Activated CD4-positive, alpha-beta T cell treated with anti-CD3 and anti-CD28 coated beads, Interleukin-2, amount 50 U/mL, for 48 hours (primary cell): ENCODE data around the gene ANKFN1.

ENCODE experiments used
- DNase-seq, 2 experiments: peaks; one replicate each; pipeline ENCODE4 v3.0.0-alpha.2; 2020

The ANKFN1 gene

DNA sequence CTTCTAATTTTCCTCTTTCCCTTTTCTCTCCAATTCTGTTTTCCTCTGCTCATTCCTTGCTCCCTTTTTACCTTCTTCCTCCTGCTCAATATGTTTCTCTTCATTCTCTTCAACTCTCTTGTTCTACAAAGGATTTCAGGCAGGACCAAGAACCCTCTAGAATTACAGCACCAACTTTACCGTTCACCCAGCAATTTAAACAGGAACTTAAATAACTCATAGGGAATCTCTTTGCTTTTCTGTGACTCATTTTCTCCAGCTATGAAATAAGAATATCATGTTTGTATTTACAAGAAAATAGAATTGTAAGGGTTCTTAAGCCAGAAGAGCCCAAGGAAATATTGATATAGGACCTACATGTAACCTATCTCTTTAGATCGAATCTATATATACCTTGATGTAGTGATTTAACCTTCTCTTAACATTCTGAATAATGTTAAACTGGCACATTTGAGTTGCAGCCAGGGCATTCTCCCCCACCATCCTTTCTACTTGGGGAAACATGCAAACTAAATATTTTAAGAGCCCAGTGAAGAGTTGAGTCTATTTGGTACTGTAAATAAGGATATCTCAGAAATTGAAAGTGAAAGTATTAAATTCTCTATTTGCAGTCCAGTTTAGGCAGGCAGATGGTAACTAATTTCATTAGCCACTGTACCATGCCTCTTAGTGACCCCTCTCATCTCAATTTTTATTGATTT lies 137.0 kb downstream of the ANKFN1 start:
- DNase-seq: no peak

- no peak for DNase-seq
Measured at GRCh38 chr17:56290802-56291118, 137.5 kb downstream of the ANKFN1 start.

DNA sequence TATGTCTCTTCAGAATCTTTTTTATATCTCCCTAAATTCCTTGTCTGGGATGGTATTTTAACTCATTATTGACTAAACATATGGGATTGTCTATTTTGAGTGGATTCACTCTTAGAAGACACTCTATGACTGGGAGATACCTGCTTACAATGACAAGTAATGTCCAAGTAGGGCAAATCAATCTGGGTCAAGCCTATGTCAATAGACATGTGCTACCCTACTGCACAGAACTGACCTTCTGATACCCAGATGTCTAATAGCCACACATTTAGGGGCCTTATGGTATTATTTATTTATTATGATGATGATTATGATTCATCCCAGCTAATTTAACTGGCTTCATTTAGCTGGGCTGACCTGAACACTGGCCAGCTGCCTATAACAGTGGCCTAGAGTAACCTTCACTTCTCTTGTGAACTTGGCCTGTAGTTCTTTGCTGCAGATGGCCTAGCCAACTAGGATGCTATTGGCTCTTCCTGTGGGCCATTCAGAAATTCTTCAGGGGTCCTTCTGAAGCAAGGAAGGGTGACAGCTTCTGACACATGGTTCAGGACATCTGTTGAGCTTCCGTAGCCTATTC lies 138.0 kb downstream of the ANKFN1 start:
- no peak for DNase-seq

DNA sequence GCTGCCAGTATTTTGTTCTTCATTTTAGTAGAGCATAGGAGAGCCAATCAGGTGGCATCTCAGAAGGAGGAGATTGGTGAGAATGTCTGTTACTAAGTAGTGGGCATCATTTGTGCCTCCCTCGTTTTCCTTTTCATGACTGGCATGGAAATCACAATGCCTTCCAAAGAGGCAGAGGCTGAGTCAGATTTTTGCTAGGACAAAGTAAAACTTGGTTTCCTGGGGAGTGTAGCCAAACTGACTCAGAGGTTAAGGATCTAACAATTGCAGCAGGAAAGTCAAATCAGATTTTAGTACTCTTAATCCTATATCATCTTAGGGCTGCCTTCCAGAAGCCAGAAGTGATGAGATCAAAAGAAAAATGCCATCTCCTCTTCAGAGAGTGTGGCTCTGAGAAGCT lies 138.7 kb downstream of the ANKFN1 start:
- no peak for DNase-seq

DNA sequence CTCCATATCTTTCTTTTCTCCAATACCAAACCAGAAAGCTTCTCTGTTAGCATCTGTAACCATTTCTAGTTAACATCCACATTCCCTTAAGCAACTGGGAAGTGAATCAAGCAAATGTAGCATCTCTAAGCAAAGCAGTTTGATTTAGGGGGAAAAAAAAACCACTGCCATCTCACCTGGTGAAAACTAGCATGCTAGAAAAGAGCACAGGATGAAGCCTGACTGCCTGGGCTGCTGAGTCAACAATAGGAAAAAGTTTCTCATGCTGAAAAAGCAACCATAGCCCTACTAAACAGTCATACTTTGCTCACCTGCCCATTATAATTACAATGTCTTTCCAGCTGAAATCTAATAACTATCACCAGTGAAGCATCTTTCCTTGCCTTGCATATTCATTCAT lies 139.3 kb downstream of the ANKFN1 start:
- DNase-seq: no peak

GRCh38 chr17:56297184-56297583 lies 143.9 kb downstream of the ANKFN1 start:
- peak; percentile 15 to 25 for DNase-seq

- DNase-seq: no peak
Measured at GRCh38 chr17:56298846-56299245, 145.6 kb downstream of the ANKFN1 start.

GRCh38 chr17:56300144-56300543 lies 146.9 kb downstream of the ANKFN1 start:
- DNase-seq: no peak

DNA sequence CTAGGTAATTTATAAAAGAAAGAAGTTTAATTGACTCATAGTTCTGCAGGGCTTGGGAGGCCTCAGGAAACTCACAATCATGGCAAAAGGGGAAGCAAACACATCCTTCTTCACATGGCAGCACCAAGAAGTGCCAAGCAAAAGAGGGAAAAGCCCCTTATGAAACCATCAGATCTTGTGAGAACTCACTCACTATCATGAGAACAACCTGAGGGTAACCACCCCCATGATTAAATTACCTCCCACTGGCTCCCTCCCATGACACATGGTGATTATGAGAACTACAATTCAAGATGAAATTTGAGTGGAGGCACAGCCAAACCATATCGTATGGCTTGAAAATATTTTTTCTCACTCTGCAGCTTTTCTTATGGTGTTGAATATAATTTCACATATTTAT lies 151.7 kb downstream of the ANKFN1 start:
- no peak for DNase-seq

- DNase-seq: no peak
Measured at GRCh38 chr17:56309897-56310296, 156.6 kb downstream of the ANKFN1 start.

DNA sequence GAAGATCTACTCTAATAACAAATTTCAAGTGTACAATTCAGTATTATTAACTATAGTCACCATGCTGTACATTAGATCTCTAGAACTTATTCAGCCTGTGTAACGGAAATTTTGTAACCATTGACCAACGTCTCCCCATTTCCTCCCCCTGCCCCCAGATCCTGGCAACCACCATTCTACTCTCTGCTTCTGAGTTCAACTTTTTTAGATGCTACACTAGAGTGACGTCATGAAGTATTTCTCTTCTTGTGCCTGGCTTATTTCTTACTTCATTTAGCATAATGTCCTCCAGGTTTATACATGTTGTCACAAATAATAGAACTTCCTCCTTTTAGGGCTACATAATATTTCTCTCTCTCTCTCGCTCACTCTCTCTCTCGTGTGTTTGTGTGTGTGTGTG lies 157.5 kb downstream of the ANKFN1 start:
- no peak for DNase-seq

DNA sequence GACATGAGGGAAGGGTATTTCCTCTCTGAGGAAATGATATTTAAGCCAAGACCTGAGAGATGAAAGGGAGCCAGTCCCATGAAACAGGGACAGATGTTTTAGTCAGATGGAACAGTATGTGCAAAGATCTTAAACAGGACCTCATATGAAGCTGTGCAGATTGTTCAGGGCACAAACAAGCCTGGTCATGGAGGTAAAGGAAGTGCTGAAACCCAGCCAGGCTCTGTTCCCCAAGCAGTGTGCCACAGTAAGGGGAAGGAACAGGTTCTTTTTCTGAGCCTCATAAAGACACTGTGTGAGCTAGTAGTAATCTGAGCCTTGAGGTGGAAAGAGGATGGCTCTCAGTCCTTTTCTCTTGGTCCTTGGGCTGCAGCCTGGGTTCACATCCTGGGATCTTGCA lies 159.9 kb downstream of the ANKFN1 start:
- no peak for DNase-seq

DNA sequence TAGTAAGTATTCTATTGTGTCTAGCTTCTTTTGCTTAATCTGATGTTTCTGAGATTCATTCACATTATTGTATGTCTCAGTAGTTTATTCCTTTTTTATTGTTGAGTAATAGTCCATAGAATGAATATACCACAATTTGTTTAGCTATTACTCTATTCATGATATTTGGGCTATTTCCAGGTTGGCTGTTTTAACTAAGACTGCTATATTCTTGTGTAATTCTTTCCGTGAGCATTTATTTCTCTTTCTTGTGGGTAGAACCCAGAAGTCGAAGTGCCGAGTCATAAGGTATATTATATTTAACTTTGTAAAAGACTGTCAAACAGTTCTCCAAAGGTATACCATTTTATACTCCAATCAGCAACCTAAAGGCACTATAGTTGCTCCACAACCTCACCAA lies 160.8 kb downstream of the ANKFN1 start:
- no peak for DNase-seq

- no peak for DNase-seq
Measured at GRCh38 chr17:56314984-56315602, 161.8 kb downstream of the ANKFN1 start.

DNA sequence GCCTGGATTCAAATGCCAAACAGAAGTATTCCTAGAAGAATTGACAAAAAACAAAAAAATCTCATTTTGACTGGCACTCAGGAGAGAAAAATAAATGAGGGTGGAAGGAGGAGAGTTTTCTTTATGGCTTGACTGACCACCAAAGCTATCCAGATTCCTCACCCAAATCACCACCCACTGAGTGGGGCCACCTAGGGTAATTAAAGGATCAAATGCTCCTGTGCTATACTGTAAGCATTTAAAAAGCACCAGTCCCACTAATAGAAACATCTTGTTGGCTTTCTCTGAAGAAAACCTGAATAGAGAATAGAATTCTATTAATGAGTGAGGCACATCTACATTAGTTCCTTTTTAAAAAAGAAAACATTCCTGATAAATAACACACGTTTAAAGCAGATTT lies 163.3 kb downstream of the ANKFN1 start:
- no peak for DNase-seq

GRCh38 chr17:56317351-56318208 lies 164.3 kb downstream of the ANKFN1 start:
- no peak for DNase-seq

GRCh38 chr17:56319531-56319930 lies 166.3 kb downstream of the ANKFN1 start:
- no peak for DNase-seq

DNA sequence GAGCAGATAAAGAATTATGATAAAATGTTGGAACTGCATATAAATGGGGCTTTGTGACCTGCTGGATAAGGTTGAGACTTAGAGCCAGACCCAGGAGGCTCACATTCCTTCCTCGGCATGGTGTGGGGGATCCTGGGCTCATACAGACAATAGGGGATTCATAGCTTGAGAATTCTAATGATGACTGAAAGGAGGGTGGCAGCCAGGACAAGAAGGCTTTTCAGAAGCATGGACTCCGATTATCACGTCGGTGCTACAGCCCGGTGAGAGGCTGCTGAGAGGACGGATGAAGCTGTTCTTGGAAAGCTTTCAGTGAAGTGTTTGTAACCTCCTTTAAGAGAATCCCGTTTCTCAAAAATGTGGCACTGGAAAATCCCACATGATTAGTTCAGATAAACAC lies 167.2 kb downstream of the ANKFN1 start:
- no peak for DNase-seq

DNA sequence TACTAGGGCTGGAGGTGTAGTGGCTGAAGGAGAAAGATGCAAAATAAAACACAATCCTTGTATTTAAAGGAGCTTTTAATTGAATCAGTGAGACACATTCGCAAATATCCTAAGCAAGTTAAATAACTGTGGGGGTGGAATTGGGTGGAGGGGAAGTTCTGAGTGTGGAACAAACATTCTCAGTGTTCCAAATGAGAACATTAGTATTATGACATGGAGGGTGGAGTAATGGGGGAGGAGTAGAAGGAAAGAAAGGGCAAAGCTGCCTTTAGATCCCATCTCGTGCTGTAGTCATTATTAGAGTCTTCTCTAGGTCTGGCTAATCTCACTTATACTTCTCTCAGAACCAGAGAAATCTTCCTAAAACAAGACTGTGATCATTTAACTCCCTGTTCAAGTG lies 169.7 kb downstream of the ANKFN1 start:
- no peak for DNase-seq

DNA sequence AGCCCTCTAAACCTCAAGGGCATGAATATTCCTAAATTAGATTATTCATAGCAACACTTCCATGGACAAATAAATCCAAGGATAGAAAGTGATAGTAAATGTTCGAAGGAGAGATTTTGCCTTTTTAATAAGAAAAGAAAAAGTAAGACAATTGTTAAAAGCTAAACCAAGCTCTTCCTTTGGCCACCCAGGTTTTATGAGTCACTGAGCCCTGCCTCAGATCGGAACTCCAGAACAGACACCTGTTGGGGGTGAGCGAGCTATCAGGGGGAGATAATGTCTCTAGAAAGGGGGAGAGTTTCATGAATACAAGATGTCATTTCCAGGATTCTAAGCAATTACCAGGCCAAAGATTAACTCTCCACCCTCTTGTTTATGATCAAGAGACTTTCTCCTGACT lies 171.4 kb downstream of the ANKFN1 start:
- DNase-seq: no peak

GRCh38 chr17:56325313-56326000 lies 172.2 kb downstream of the ANKFN1 start:
- no peak for DNase-seq

DNA sequence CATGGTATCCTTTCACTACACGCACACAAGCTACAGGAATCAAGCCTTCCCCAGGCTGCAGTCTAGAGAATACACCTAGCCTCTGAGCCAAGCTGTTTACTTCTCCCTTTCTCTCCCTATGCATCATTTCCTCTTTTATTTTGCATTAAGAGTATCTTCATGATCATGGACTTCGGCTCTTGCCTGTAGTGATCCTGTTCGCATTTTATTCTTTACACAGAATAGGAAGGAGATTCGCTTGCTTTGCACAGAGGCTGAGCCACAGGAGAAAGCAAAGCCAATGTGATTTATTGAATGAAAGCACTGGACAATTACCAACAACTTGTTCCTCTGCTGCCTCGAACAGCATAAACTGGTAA lies 172.7 kb downstream of the ANKFN1 start:
- no peak for DNase-seq

GRCh38 chr17:56347639-56348038 lies 194.4 kb downstream of the ANKFN1 start:
- no peak for DNase-seq
